HG03159 (cell line): ENCODE data around the gene LCE4A.

Source experiments
- ATAC-seq: cut with Tn5 transposase; IDR thresholded peaks from one replicate; pipeline ENCODE4 v1.9.1; 2021; ENCODE audit warnings: mild to moderate bottlenecking, moderate library complexity; ENCODE audit not compliant: unreplicated experiment

LCE4A gene

GRCh38 chr1:152745289-152745704, 37.3 kb downstream of the LCE4A start:
- ATAC-seq: no peak

DNA sequence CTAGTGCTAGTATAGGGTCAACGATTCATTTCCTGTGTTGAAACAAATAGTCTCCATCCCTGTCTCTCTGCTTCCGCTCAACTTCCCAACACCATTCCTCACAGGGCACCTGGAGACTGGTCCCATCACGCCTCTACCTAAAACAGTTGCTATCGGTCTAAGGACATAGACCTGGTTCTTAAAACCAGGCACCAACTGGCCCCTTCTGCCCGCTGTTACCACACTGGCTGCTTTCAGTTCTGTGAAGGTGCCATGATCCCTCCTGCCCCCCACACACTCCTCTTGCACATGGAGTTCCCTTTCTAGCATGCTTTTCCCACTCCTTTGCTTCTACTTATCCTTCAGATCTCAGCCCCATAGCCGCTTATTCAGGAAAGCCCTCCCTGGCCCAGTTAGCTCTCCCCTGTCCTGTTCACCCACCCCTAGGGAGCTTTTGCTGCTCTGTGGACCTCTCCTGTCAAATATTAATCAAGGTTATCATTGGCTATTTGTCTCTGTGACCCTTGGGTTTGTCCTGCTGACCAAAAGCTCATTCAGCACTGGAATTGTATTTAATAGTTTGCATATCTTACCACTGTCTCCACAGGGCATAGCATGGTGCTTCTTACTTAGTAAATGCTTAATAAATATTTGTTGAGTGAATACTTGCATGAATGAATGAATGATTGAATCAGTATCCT, 37.9 kb downstream of the LCE4A start:
- ATAC-seq: no peak

DNA sequence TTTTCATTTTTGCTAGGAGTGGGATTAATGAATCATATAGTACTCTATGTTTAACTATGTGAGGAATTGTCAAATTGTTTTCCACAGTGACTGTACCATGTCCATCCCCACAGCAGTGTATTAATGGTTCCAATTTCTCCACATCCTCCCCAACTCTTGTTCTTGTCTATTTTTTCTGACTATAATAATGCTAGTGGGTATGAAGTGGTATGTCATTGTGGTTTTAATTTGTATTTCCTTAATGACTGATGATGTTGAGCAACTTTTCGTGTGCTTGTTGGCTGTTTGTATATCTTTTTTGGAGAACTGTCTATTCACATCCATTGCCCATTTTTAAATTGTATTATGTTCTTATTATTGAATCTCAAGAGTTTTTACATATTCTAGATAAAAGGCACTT, 39.9 kb downstream of the LCE4A start:
- no peak for ATAC-seq

DNA sequence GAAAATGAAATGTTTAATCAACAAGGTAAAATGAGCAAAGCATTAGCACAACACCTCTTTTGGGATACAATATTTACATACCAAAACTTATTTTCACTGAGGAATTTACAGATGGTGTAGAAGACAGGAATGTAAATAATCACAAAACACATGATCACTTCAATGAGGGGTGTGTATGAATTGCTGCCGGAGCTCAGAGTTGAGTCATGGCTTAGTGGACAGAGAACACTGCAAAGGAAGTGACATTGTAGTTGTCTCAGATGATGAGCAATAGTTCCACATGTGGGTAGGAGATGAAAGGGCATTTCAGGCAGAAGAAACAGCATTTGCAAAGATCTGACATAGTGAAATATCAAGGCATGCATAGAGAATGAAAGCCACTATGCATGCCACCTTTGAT, 44.3 kb downstream of the LCE4A start:
- ATAC-seq: no peak

DNA sequence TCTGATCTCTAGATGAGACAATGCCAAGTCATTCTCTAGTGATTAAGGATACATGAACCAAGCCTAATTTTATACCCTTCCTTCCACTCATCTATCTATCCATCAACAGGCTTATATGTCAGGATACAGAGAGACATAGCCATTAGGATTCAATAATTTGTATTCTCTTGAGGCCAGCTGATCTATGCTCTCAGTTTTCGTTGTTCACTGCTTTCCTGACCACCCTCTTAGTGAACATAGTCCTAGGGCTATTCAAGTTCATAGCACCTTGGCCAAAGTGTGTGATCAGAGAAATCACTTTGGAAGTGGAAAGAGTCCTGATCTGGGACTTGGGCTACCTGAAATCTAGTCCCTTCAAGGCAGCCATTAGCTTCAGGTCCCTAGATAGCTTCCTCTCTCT, 45.6 kb downstream of the LCE4A start:
- ATAC-seq: no peak

- ATAC-seq: no peak
Observed at GRCh38 chr1:152756872-152757271, 48.9 kb downstream of the LCE4A start.

GRCh38 chr1:152757747-152758146, 49.8 kb downstream of the LCE4A start, which contains the start of gene KPRP:
KPRP (plus strand) TSS chr1:152758025; CDS start chr1:152759589, 1,564 bp downstream.
- ATAC-seq: no peak

- ATAC-seq: no peak
Observed at GRCh38 chr1:152758636-152759035, 50.7 kb downstream of the LCE4A start.
